Neuronal stem cell (in vitro differentiated cells): ENCODE data around the gene GINM1.

Experiments used
- DNase-seq: peaks from one replicate; pipeline ENCODE4 v3.0.0-alpha.2; 2013; ENCODE audit warnings: low spot score
- H2AFZ ChIP-seq: one replicate; pipeline ENCODE4 v1.6.1; 2013; ENCODE audit warnings: mild to moderate bottlenecking, low read length, inconsistent platforms
- H2AK5ac ChIP-seq: 2 replicates; pipeline ENCODE4 v1.6.1; 2013; ENCODE audit warnings: low read depth, mild to moderate bottlenecking, inconsistent platforms, low read length, moderate library complexity, mixed read lengths
- H2BK120ac ChIP-seq: 2 replicates; pipeline ENCODE4 v1.6.1; 2013; ENCODE audit warnings: low read depth, mild to moderate bottlenecking, inconsistent platforms, low read length, moderate library complexity, mixed read lengths
- H2BK12ac ChIP-seq: one replicate; pipeline ENCODE4 v1.6.1; 2013; ENCODE audit warnings: low read length, inconsistent platforms
- H2BK15ac ChIP-seq: 2 replicates; pipeline ENCODE4 v1.6.1; 2013; ENCODE audit warnings: mild to moderate bottlenecking, low read length, inconsistent platforms, mixed read lengths
- H2BK5ac ChIP-seq: one replicate; pipeline ENCODE4 v1.6.1; 2013; ENCODE audit warnings: inconsistent platforms, mild to moderate bottlenecking, low read length, moderate library complexity
- H3K14ac ChIP-seq: one replicate; pipeline ENCODE4 v1.6.1; 2013; ENCODE audit warnings: low read length, inconsistent platforms
- H3K18ac ChIP-seq: 2 replicates; pipeline ENCODE4 v1.6.1; 2013; ENCODE audit warnings: low read length, inconsistent platforms
- H3K23ac ChIP-seq: 2 replicates; pipeline ENCODE4 v1.6.1; 2013; ENCODE audit warnings: low read depth, mild to moderate bottlenecking, mixed read lengths, low read length, inconsistent platforms; ENCODE audit not compliant: poor library complexity
- H3K27ac ChIP-seq: replicated peaks from 3 replicates; pipeline ENCODE4 v1.5.1; 2013; ENCODE audit warnings: low read length, inconsistent platforms
- H3K27me3 ChIP-seq, 3 experiments: 2 replicates each; pipeline ENCODE4 v1.6.1; 2013; ENCODE audit warnings: low read length in 3 of 3, mild to moderate bottlenecking in 2 of 3, inconsistent platforms in 1 of 3, low read depth in 1 of 3, mixed read lengths in 1 of 3, moderate library complexity in 1 of 3; ENCODE audit not compliant: control insufficient read depth in 3 of 3, insufficient read depth in 3 of 3
- H3K36me3 ChIP-seq, 2 donors: replicated peaks in 1 of 2; 2 replicates each; pipeline ENCODE4 v1.6.1; 2013; ENCODE audit warnings: low read length in 2 of 2; ENCODE audit not compliant: control insufficient read depth in 2 of 2, insufficient read depth in 2 of 2
- H3K4ac ChIP-seq: 2 replicates; pipeline ENCODE4 v1.6.1; 2013; ENCODE audit warnings: inconsistent platforms, mild to moderate bottlenecking, low read length, moderate library complexity
- H3K4me1 ChIP-seq, 2 donors: 1 replicate in 1 of 2; 2 replicates in 1 of 2; pipeline ENCODE4 v1.6.1; 2013; ENCODE audit warnings: low read length in 2 of 2, low read depth in 1 of 2; ENCODE audit not compliant: control insufficient read depth in 2 of 2, insufficient read depth in 1 of 2
- H3K4me2 ChIP-seq: one replicate; pipeline ENCODE4 v1.6.1; 2013; ENCODE audit warnings: mild to moderate bottlenecking, low read length, inconsistent platforms; ENCODE audit not compliant: insufficient read depth, poor library complexity, severe bottlenecking
- H3K4me3 ChIP-seq, 2 donors: 2 replicates each; pipeline ENCODE4 v1.5.1; 2013; ENCODE audit warnings: low read length in 2 of 2, mild to moderate bottlenecking in 2 of 2, inconsistent platforms in 1 of 2, moderate library complexity in 1 of 2
- H3K79me1 ChIP-seq: one replicate; pipeline ENCODE4 v1.6.1; 2013; ENCODE audit warnings: low read depth, mild to moderate bottlenecking, inconsistent platforms, low read length, moderate library complexity
- H3K9ac ChIP-seq: one replicate; pipeline ENCODE4 v1.6.1; 2013; ENCODE audit warnings: mild to moderate bottlenecking, low read depth, low read length, inconsistent platforms; ENCODE audit not compliant: poor library complexity
- H3K9me3 ChIP-seq, 2 donors: replicated peaks in 1 of 2; 2 replicates each; pipeline versions ENCODE3 to v1.6.1; 2013; ENCODE audit warnings: low read length in 2 of 2, mild to moderate bottlenecking in 2 of 2, inconsistent platforms in 1 of 2, low read depth in 1 of 2, mixed read lengths in 1 of 2, moderate library complexity in 1 of 2; ENCODE audit not compliant: control insufficient read depth in 2 of 2, insufficient read depth in 1 of 2
- H4K8ac ChIP-seq: one replicate; pipeline ENCODE4 v1.6.1; 2013; ENCODE audit warnings: low read depth, mild to moderate bottlenecking, inconsistent platforms, low read length, moderate library complexity
- H4K91ac ChIP-seq: one replicate; pipeline ENCODE4 v1.6.1; 2013; ENCODE audit warnings: low read length, low read depth, mild to moderate bottlenecking, inconsistent platforms; ENCODE audit not compliant: poor library complexity
- WGBS, 2 donors: extraction: QIAGEN DNeasy Blood & Tissue Kit; methylation state at CpG; one replicate each; pipeline ENCODE4 v1.1.7; 2013; ENCODE audit warnings: missing lambda C conversion rate in 2 of 2, mixed read lengths in 1 of 2; ENCODE audit not compliant: insufficient read length in 2 of 2, insufficient replicate concordance in 1 of 2; ENCODE audit errors: extremely low coverage in 2 of 2; 5-methylcytosine and 5-hydroxymethylcytosine counted together

The GINM1 gene

DNA sequence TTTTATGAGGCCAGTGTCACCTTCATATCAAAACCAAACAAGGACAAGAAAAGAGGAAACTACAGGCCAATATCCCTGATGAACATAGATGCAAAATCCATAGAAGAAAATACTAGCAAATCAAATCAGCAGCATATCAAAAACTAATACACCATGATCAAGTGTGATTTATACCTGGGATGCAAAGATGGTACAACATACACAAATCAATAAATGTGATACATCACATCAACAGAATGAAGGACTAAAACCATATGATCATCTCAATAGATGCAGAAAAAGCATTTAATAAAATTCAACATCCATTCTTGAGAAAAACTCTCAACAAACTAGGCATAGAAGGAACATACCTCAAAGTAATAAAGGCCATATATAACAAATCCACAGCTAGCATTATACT, 8.1 kb upstream of the GINM1 start:
- Histone ChIP-seq H2BK12ac (no peak overlapping the region), H3K27me3 (peaks cover 0 to 17% (median 0%) of the 10 kb centered on the region in 3 experiments), H2AFZ (no peak overlapping the region), H3K36me3 (no peaks in the 10 kb centered on the region), H2AK5ac (no peak overlapping the region), H3K4me3 (no peak overlapping the region), H2BK15ac (no peak overlapping the region), H2BK5ac (no peak overlapping the region), H3K4ac (no peak overlapping the region), H3K4me1 (no peaks in the 10 kb centered on the region), H4K91ac (no peak overlapping the region), H3K23ac (no peak overlapping the region), H3K14ac (no peak overlapping the region), H3K9me3 (no peaks in the 10 kb centered on the region), H2BK120ac (no peak overlapping the region), H3K9ac (no peak overlapping the region), H3K4me2 (no peak overlapping the region), H3K27ac (no peak overlapping the region), H3K79me1 (no peaks in the 10 kb centered on the region), H3K18ac (no peak overlapping the region), H4K8ac (no peak overlapping the region)
- no peak for DNase-seq

GRCh38 chr6:149559389-149559788, 6.8 kb upstream of the GINM1 start:
- no peak overlapping the region for H3K4me2 ChIP-seq
- no peaks in the 10 kb centered on the region for H3K79me1 ChIP-seq
- H3K9me3 ChIP-seq, result no peaks in the 10 kb centered on the region
- no peak overlapping the region for H3K18ac ChIP-seq
- H2BK5ac ChIP-seq, result no peak overlapping the region
- H3K36me3 ChIP-seq, result no peaks in the 10 kb centered on the region
- no peak overlapping the region for H4K8ac ChIP-seq
- no peak overlapping the region for H3K27ac ChIP-seq
- no peak overlapping the region for H3K4ac ChIP-seq
- no peak overlapping the region for H3K23ac ChIP-seq
- no peak overlapping the region for H2AK5ac ChIP-seq
- no peak overlapping the region for H3K9ac ChIP-seq
- H3K4me3 ChIP-seq, result no peak overlapping the region
- no peak overlapping the region for H2AFZ ChIP-seq
- H4K91ac ChIP-seq, result no peak overlapping the region
- no peak overlapping the region for H3K14ac ChIP-seq
- no peak overlapping the region for H2BK120ac ChIP-seq
- H3K4me1 ChIP-seq, result no peaks in the 10 kb centered on the region
- no peak overlapping the region for H2BK12ac ChIP-seq
- H2BK15ac ChIP-seq, result no peak overlapping the region
- H3K27me3 ChIP-seq, result peaks cover 0 to 19% (median 2%) of the 10 kb centered on the region in 3 experiments
- no CpG with 5 or more reads among the region's 2 CpGs for WGBS, 2 donors
- no peak for DNase-seq

DNA sequence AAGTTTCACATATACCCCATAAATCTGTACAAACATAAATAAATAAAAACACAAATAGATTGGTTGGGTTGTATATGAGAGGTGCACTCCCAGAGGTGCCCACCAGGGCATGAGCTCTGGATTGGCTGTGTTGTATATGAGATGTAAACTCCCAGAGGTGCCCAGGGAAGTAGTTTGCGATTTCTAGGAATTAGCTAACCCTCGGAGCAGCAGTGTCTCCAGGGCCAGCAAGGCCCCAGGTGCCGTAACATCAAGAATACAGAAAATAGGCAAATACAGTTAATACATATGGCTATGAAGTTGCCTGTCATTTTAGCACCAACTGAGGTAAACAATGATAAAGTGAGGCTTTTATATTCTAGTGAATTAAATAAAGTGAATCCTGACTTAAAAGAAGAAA, 5.4 kb upstream of the GINM1 start:
- no peaks in the 10 kb centered on the region for H3K9me3 ChIP-seq
- H2AFZ ChIP-seq, result no peak overlapping the region
- no peak overlapping the region for H3K9ac ChIP-seq
- H4K91ac ChIP-seq, result no peak overlapping the region
- no CpG with 5 or more reads among the region's 3 CpGs for WGBS, 2 donors
- H2AK5ac ChIP-seq, result no peak overlapping the region
- no peak overlapping the region for H2BK15ac ChIP-seq
- H3K4ac ChIP-seq, result no peak overlapping the region
- H3K36me3 ChIP-seq, result no peaks in the 10 kb centered on the region
- no peak overlapping the region for H2BK5ac ChIP-seq
- no peak overlapping the region for H2BK120ac ChIP-seq
- H3K18ac ChIP-seq, result no peak overlapping the region
- no peak overlapping the region for H3K4me2 ChIP-seq
- no peak overlapping the region for H2BK12ac ChIP-seq
- peaks cover 0 to 1% of the 10 kb centered on the region in 2 donors for H3K4me1 ChIP-seq
- no peak overlapping the region for H3K14ac ChIP-seq
- no peak overlapping the region for H3K27ac ChIP-seq
- no peak for DNase-seq
- no peak overlapping the region for H4K8ac ChIP-seq
- no peak overlapping the region for H3K23ac ChIP-seq
- no peak overlapping the region for H3K4me3 ChIP-seq
- peaks cover 0 to 21% (median 2%) of the 10 kb centered on the region in 3 experiments for H3K27me3 ChIP-seq
- H3K79me1 ChIP-seq, result no peaks in the 10 kb centered on the region

DNA sequence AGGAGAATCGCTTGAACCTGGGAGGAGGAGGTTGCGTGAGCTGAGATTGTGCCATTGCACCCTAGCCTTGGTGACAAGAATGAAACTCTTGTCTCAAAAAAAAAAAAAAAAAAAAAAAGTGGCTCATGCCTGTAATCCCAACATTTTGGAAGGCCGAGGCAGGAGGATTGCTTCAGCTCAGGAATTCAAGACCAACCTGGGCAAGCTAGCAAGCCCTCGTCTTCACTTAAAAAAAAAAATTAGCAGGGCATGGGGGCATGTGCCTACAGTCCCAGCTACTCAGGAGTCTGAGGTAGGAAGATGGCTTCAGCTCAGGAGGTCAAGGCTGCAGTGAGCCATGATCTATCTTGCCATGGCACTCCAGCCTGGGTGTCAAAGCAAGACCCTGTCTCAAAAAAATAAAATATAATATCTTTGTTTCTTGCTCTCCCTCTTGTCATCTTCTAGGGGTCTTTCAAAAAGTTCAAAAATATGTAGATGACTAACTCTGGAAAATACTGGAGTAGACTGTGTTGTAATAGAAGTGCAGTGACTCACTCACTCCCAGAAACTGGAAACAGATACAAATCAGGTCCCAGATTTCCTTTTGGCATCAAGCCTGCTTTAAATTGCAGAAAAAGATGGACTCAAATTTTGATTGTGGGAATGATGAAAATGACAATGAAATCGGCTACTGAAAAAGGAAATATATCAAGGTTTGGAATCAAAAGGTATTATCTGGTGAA, 2.8 kb upstream of the GINM1 start:
- no peak overlapping the region for H3K14ac ChIP-seq
- no peak overlapping the region for H3K4me3 ChIP-seq
- H4K91ac ChIP-seq, result no peak overlapping the region
- no peak overlapping the region for H3K23ac ChIP-seq
- peaks cover 0 to 18% (median 2%) of the 10 kb centered on the region in 3 experiments for H3K27me3 ChIP-seq
- no peak overlapping the region for H3K4ac ChIP-seq
- no peak overlapping the region for H2BK120ac ChIP-seq
- no peak overlapping the region for H3K27ac ChIP-seq
- no peak overlapping the region for H3K18ac ChIP-seq
- H2BK15ac ChIP-seq, result no peak overlapping the region
- DNase-seq, result no peak
- H2BK5ac ChIP-seq, result no peak overlapping the region
- H3K9me3 ChIP-seq, result no peaks in the 10 kb centered on the region
- no peak overlapping the region for H4K8ac ChIP-seq
- no peak overlapping the region for H2AK5ac ChIP-seq
- no peak overlapping the region for H3K4me2 ChIP-seq
- no CpG with 5 or more reads among the region's 5 CpGs for WGBS, 2 donors
- peaks cover 5% of the 10 kb centered on the region for H3K79me1 ChIP-seq
- H3K9ac ChIP-seq, result no peak overlapping the region
- H3K36me3 ChIP-seq, result peaks cover 0 to 6% of the 10 kb centered on the region in 2 donors
- no peak overlapping the region for H2AFZ ChIP-seq
- no peak overlapping the region for H2BK12ac ChIP-seq
- peaks cover 0 to 1% of the 10 kb centered on the region in 2 donors for H3K4me1 ChIP-seq
